C1 segment of cervical spinal cord (tissue), 14 donors: ENCODE data around the gene DRD2.

Experiments
- DNase-seq, 14 donors: peaks; one replicate each; lab custom pipeline; 2025; lab: John Stamatoyannopoulos, UW

The DRD2 gene

DNA sequence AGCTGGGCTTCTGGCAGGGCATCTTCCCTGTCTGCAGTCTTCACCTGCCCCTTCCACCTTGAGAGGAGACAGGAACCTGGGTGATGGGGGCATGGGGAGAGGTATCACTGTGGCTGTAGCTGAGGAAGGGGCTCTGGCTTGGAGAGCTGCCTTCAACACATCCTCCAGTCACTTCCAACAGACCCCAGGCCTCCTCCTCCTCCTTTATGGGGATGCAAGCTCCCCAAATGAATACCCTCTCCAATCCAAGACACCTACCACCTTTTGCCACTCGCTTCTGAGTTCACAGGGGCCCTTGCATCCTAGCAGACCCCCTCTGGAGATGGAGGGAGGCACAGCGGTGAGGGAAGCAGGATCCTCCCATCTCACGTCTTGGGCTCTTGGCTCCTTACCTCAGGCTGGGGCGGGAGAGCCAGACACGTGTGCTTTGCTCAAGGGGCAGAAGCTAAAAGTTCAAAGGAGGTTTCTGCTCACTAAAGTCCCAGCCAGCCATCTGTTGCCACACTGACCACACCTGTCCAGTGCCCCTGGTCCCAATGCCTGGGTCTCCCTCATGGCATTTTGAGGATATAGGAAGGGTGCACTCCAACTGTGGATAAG lies 74.5 kb downstream of the DRD2 start:
- DNase-seq, result no peak

DNA sequence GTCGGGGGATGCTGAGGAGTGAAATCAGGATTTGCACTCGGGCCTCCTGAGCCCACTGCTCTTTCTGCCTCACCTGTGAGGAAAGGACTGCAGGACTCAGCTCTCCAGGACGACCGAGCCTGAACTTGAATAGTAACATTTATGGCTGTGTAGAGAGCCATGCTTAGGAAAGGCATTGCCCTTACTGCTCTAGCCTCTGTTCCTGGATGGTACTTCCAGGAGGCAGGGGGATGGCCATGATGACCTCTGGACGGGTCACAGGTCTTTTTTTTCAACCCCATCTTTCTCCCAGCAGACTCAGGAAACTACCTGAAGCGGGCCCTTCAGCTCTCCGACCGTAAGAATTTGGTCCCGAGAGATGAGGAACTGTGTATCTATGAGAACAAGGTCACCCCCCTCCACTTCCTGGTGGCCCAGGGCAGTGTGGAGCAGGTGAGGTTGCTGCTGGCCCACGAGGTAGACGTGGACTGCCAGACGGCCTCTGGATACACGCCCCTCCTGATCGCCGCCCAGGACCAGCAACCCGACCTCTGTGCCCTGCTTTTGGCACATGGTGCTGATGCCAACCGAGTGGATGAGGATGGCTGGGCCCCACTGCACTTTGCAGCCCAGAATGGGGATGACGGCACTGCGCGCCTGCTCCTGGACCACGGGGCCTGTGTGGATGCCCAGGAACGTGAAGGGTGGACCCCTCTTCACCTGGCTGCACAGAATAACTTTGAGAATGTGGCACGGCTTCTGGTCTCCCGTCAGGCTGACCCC lies 76.3 kb downstream of the DRD2 start:
- no peak for DNase-seq

DNA sequence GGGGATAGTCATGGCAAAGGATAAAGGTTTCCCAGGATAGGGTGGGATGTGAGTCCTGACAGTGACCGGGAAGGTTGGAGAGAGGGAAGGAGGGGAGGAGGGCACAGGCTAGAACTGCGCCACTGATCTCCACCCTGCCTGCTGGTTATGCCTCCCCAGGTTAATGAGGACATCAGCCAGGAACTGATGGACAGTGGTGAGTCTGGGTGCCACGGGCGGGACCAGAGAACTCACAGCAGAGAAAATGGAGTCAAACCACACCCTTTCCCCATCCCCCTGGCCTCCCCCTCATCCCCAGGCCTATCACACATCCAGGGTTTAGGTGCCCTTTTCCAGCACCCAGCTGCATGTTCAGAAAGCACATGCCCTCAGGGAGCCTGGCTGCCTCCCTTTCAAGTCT lies 77.4 kb downstream of the DRD2 start:
- DNase-seq, result no peak

DNA sequence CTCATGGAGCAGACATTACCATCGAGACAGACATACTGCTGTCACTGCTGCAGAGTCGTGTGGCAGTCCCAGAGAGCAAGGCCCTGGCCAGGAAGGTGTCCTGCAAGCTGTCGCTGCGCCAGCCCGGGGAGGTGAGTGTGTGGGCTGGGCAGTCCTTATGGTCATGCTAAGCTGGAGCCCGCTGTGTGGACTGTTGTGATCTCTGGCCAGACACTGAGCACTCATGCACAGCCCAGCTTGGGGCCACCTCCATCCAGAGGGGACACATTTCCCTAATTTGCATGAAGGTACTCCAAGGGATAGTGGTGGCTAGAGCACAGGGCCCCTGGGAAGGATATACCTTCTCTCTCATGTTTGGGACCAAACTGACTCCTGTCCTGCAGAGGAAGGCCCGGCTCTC lies 78.0 kb downstream of the DRD2 start:
- peak in 1 of 14 donors; percentile 8 for DNase-seq

DNA sequence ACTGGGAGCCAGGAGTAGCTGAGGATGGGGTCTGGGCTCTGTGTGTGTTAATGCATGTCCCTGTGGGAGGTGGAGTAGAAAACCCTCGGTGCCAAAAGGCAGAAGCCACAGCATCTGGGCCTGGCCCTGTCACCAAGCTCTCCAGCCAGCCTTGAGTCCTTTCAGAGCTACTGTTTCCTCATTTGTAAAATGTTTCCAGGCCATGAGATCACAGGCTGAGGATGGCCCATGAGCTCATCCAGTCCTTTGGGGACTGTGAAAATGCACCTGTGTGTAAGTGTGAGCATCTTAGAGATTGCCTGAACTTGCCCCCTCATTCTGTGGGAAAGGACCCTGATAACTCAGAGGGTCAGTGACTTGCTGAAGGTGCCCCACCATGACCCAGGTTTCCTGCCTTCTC lies 78.5 kb downstream of the DRD2 start:
- no peak for DNase-seq

DNA sequence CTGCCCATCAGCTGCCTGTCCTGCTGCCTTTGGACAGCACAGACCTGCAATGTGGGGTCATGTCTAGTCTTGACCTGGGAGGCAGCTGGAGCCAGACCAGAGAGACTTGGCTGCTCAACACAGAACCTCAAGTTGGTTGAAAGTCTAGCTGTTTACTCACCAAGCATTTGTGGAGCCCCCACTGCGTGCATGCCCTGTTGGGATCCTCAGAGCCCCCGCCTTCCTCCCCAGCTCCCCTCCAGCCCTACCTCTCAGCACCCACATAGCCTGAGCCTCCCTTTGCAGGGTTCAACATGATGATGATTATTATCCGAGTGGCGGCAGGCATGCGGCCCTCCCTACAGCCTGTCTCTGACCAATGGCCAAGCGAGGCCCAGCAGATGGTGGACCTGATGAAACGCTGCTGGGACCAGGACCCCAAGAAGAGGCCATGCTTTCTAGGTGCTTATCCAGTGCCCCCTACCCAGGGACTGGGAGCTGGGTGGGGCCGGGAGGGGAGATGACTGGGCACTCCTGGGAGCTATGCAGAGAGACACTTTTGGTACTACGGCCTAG lies 79.3 kb downstream of the DRD2 start:
- DNase-seq, result no peak

DNA sequence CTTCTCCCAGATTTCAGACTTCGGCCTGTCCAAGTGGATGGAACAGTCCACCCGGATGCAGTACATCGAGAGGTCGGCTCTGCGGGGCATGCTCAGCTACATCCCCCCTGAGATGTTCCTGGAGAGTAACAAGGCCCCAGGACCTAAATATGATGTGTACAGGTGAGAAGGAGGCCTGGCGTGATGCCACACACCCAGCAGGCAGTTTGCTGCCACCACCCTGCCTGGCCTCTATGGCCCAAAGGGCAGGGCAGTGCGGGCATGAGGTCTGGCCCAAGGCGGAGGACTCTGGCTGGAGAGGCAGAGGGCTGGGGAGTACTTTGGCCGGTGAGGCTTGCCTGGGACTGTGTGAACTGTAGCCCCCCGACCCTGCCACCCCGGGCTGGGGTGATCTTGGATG lies 80.3 kb downstream of the DRD2 start:
- no peak for DNase-seq

DNA sequence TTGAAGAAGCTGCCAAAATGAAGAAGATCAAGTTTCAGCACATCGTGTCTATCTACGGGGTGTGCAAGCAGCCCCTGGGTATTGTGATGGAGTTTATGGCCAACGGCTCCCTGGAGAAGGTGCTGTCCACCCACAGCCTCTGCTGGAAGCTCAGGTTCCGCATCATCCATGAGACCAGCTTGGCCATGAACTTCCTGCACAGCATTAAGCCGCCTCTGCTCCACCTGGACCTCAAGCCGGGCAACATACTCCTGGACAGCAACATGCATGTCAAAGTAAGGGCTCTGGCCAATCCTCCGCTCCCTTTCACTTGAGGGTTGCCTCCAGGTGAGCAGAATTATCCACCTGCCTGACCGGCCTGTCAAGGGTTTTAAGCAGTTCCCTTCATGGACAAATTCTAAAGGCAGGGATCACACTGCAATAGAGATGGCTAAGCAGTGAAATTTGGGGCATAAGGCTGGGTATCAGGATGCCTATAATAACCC lies 81.7 kb downstream of the DRD2 start:
- DNase-seq, result no peak

DNA sequence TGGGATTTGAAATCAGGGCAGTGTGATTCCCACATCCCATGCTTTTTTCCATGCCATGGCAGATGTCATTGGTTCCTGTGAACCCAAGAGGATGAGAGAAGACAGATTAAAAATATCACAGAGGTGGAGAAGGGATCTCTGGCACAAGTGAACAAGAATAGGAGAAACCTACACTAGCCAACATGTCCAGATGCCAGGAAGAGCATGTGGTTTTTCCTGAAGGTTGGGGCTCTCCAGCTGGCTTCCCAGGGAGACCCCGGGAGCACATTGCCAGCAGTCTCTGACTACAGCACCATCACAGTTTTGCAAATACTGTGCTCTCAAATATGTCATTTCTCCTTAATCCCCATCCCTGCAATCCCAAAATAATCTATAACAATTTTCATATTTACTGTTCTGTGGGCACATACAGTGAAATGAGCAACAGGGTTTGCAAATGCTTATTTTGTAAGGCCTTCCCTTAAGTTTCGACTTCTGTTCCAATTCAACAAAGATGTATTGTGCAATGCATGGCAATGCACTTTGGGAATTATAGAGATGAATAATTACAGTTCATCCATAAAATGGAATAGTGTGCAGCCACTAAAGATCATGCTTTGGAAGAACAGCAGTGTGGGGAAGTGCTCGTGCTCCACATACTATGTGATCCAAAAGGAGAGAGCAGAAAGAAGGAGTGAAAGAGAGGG lies 82.8 kb downstream of the DRD2 start:
- no peak for DNase-seq

DNA sequence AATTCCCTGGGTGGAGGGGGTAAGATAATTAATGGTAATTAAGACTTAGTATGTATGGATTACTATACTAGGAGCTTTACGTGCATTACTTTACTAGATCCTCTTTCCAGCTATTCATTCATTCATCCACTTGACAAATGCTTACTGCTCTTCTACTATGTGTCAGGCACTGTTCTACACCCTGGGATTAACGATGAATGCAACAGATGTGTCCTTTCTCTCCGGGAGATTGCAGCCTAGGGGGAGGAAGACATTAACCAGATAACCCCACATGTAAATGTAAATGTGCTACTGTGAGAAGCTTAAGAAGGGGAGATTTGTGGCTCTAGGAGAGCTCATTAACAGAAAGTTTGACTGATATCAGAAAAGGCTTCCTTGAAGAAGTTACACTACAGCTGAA lies 85.9 kb downstream of the DRD2 start:
- no peak for DNase-seq

DNA sequence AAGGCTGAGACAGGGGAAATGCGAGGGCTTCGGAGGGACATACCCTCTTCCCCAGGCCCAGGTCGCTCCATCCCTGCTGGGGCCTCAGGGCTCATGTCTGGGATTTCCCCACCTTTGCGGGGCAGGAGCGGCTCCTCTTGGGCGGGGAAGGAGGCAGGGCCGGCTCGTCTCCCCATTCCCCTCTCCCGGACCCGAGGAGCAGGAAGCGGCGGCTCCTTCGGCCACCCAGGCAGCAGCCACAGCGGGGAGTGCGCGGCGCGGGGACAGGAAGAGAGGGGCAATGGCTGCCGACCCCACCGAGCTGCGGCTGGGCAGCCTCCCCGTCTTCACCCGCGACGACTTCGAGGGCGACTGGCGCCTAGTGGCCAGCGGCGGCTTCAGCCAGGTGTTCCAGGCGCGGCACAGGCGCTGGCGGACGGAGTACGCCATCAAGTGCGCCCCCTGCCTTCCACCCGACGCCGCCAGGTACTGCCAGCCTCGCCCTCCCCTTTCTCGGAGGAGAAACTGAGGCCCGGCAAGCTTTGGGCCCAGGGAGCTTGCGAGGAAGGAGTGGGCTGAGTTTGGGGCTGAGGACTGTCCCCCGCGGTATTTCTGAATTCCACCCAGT lies 87.5 kb downstream of the DRD2 start, which contains the start of gene ANKK1:
Gene ANKK1, plus strand, starts transcription at position 175 of the 607 bp plus-strand sequence. Its CDS starts 106 bp downstream, at position 281.
- no peak for DNase-seq

DNA sequence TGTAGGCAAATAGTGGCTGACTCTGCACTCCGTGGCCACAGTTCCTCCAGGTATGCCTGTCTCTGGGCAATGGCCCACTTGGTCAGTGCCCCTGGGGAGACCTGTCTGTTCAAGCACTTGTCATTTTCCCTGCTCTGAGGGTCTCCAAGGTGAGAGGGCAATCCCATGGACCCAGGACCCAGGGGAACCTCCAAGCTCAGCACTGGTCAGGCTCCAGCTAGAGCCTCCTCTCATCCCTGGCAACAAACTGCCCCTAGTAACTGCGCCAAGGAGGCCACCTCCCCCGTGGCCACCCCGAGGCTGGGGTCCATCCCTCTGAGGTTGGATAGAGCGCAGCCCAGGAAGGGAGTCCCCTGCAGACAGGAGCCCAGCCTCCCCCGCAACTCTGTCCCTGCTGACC lies 88.3 kb downstream of the DRD2 start:
- DNase-seq, result no peak

DNA sequence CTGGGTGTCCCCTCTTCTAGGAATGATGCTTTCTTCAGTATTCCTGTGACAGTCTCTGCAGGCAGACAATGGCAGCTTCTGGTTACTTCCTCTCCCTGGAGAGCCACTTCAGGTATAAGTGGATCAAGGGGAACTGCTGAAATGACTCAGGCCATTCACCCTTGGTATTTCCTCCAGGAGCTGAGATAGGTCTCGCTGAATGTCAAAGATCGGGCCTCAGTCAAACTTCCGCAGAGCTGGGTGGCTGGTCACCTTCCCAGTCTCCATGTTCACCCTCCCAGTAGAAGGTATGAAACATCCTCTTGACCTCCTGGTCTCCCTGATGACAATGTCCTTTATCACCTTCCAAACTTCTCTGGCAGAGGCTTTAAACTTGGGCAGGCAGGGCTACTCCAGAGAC lies 89.4 kb downstream of the DRD2 start:
- DNase-seq, result no peak

DNA sequence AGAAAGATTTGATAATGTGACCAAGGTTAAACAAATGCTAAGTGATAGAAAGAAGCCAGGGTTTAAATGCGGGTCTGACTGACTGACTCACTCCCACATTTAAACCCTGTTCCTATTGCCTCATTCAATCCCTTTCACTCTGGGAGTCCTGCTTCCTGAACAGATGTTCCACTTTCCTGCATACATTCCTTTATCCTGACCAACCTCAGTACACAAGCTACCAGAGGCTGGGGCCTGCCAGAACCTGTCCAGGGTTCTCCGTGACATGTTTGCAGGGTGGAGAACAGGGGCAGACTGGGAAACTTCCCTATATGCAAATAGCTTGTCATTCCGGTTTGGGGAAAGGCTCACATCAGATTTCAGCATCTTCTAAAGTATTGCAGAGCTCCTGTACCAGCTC lies 90.6 kb downstream of the DRD2 start:
- no peak for DNase-seq

DNA sequence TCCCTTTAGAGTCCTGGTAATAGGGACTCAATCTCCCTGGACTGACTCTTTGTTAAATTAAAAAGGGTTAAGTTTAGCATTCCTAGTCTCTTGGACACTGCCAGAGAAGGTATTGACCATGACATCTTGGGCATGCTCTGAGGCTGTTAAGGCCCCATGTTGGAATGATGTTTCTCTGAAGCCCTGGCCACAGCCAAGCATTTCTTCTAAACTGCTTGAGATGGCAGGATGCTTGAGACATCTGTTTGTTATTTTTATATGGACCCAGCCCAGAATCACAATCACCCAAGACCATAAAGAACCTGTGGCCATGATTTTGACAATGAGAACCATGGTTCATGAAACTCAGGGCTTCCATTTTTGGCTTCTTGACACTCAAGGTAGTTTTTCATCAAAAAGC lies 93.1 kb downstream of the DRD2 start:
- no peak for DNase-seq

DNA sequence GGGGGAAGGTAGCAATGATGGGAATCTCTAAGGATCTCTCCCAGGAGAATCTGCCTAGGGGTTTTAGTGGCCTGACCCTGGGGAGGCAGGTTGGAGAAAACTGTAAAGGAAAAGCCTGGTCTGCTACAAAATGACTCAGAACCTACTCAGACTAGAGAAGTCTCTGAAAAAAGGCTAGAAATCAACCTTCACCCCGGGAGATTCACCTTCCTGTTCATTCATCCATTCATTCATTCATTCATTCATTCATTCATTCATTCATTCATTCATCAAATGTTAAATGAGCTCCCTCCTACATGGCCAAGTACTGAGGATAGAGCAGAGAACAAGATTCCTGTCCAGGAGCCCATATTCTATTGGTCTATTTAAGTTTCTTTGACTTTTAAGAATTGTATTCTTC lies 96.5 kb downstream of the DRD2 start:
- DNase-seq, result no peak

DNA sequence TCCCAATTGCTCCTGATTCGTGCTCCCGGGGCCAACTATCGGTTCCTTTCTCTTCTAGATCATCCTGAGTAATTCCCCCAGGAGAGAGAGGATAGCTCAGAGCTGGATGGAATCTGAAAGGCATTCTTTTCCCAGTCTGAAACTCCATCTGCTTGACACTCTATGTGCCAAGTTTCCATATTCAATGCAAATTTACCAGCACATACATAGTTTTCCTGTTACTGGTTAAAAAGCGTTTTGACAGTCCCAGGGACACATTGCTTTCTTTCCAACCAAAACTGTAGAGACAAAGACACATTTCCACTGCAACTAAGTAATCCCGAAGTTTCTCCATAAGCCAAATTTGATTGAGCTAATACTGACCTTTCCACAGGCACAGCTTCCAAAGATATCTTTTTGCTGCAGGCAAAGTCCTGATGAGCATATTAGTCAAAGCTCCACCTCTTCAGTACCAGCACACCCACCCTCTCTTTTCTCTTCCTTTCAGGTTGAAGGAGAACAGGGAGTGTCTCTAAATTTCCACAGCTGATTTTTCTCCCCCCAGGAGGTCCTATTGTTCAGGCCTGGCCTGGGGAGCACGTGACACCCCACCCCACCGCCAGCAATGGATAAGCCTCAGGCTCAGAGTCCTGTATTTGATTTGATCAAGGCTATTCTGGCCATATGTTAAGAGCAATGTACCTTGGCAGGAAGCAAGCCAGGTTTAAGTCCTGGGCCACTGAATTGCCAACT lies 97.4 kb downstream of the DRD2 start:
- DNase-seq, result no peak

DNA sequence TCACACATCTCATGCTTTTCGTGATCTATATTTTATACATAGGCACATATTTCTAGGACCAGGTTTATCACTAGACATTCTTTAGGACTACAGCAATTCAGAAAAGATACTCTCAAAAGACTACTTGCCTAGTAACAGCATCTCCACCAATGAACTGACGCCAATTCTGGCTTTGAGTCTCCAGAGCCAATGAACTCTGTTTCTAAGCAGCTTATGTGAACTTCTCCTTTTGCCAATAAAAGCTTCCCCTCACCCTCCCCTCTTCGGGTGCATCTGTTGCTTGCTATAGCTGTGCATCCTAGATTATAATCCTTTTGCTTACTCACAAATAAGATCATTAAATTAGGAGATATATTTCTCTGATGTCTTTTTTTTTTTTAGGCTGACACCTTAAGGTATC lies 99.0 kb downstream of the DRD2 start:
- DNase-seq, result no peak

DNA sequence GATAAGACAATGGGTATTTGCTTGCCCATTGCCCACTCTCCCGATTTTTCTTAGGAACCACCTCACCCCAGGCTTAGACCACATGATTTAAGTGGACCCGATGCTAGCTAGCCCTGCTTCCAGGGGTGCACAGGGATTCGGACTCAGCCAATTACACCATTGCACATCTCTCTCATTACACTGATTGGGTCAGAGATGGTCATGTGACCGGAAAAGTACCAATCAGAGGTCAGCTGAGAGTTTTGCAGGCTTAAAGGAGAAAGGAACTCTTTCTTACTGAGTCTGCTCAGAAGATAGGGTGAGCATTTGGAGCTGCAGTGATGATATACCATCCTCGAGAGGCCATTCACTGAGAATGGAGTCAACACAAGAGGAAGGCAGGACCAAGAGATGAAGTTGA lies 99.8 kb downstream of the DRD2 start:
- no peak for DNase-seq

DNA sequence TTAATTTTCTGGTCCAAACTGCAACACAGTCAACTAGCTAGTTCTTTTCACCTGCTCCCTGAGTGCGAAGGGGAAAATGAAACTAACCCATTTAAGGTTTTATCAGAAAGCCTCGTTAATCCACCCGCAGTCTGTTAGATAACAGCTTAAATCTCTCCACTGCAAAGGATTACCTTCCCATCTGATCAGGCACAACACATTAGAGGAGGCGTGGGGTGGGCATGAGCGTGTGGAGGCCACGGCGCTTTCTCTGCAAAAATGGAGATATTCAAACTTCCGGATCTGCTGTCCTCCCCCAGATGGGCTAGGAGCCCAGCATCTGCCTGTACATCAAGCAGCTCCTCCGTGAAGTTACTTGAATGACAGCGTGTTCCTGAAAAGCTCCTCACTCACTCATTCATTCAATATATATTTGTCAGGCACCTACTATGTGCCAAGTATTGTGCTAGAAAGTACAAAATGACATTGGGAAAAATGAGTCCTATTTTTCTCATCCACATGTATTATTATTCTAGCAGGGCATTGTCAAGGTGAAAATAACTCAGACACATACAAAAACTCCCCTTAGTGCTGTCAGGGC lies 101.1 kb downstream of the DRD2 start:
- DNase-seq, result no peak

DNA sequence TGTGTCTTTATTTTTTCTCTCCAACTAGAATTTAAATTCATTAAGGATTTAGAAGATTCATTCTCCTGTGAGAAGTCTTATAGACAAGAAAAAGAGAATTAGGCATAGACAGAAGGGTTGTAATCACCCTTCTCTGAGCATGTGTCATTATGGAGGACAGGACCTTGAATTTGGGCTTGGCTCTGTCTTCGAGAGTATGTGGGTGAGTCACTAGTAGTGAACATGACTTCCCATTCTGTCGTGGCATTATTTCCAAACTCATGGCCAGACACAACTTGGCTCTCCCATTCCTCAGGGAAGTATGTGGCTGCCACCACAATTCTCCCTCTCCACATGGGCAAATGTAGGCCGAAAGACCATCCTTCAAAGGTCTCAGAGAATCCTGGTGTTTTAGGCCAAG lies 101.9 kb downstream of the DRD2 start:
- DNase-seq, result no peak
